Hepatocyte (in vitro differentiated cells): ENCODE data around the gene ZNF747. TPM values are rescaled to one million over a fixed set of nuclear protein-coding genes. Genes with fewer than 3 reads are reported as not detected.

ENCODE experiments used
- DNase-seq: peaks from one replicate; pipeline ENCODE4 v3.0.0-alpha.2; 2016; ENCODE audit warnings: low spot score
- H2AFZ ChIP-seq: fragments of 200-600 bp; sonication (generic); 2 replicates; pipeline ENCODE4 v1.6.0; 2016; ENCODE audit warnings: antibody characterized with exemption, mild to moderate bottlenecking
- H3K27ac ChIP-seq: fragments of 200-600 bp; sonication (generic); 2 replicates; pipeline ENCODE4 v1.5.1; 2016; ENCODE audit warnings: mild to moderate bottlenecking
- H3K27me3 ChIP-seq: fragments of 200-600 bp; sonication (generic); 2 replicates; pipeline ENCODE4 v1.6.1; 2016
- H3K36me3 ChIP-seq: fragments of 200-600 bp; sonication (generic); replicated peaks from 2 replicates; pipeline ENCODE4 v1.5.1; 2016; ENCODE audit warnings: low read depth; ENCODE audit not compliant: insufficient read depth
- H3K4me1 ChIP-seq: fragments of 200-600 bp; sonication (generic); 2 replicates; pipeline ENCODE4 v1.5.1; 2016; ENCODE audit warnings: mild to moderate bottlenecking, moderate library complexity; ENCODE audit not compliant: insufficient read depth
- H3K4me2 ChIP-seq: fragments of 200-600 bp; sonication (generic); 2 replicates; pipeline ENCODE4 v1.6.0; 2016
- H3K4me3 ChIP-seq: fragments of 200-600 bp; sonication (generic); 2 replicates; pipeline ENCODE4 v1.5.1; 2016; ENCODE audit warnings: mild to moderate bottlenecking
- H3K79me2 ChIP-seq: fragments of 200-600 bp; sonication (generic); 2 replicates; pipeline ENCODE4 v1.6.0; 2017; ENCODE audit warnings: mild to moderate bottlenecking
- H3K9me2 ChIP-seq: fragments of 200-600 bp; sonication (generic); replicated peaks from 2 replicates; pipeline ENCODE4 v1.6.0; 2017; ENCODE audit warnings: mild to moderate bottlenecking; ENCODE audit not compliant: insufficient read depth
- H3K9me3 ChIP-seq: fragments of 200-600 bp; sonication (generic); 2 replicates; pipeline ENCODE4 v1.5.1; 2016; ENCODE audit warnings: low read depth, mild to moderate bottlenecking
- H4K20me1 ChIP-seq: fragments of 200-600 bp; sonication (generic); 2 replicates; pipeline ENCODE4 v1.6.0; 2016; ENCODE audit warnings: mild to moderate bottlenecking; ENCODE audit not compliant: insufficient read depth, poor library complexity, severe bottlenecking
- EZH2 ChIP-seq: fragments of 200-600 bp; sonication (generic); IDR thresholded peaks from 2 replicates; pipeline ENCODE4 v1.6.1; 2016; ENCODE audit warnings: antibody characterized with exemption, mild to moderate bottlenecking, borderline replicate concordance
- EZH2phosphoT487 ChIP-seq: fragments of 200-600 bp; sonication (generic); IDR thresholded peaks from one replicate; pipeline ENCODE4 v1.6.1; 2018; ENCODE audit warnings: antibody characterized with exemption, mild to moderate bottlenecking, low read depth, moderate library complexity; ENCODE audit not compliant: unreplicated experiment, severe bottlenecking
- WGBS: methylation state at CpG from one replicate; pipeline ENCODE4 v1.1.6; 2016; ENCODE audit warnings: low lambda C conversion rate; ENCODE audit errors: missing lambda C conversion rate; 5-methylcytosine and 5-hydroxymethylcytosine counted together
- polyA plus RNA-seq: library from polyadenylated mRNA; unstranded; fragments of >200 nt; fragmentation: Nextera tagmentation; extraction: Ambion mirVana; gene quantifications from 2 replicates; pipeline ENCODE4 v1.2.1, GENCODE V29; 2016
- total RNA-seq: library from RNA; depleted of rRNA; stranded (reverse); fragments of >200 nt; gene quantifications from 2 replicates; pipeline ENCODE4 v1.2.3, GENCODE V29; 2014
- TF ChIP-seq, protein P1 (sequence below): fragments of 200-600 bp; sonication (generic); IDR thresholded peaks from 2 replicates; pipeline ENCODE4 v1.5.1; 2016; ENCODE audit warnings: antibody characterized with exemption, mild to moderate bottlenecking; ENCODE audit not compliant: poor library complexity

Gene ZNF747
- total and polyA plus RNA-seq, 2 experiments from 2014 or later, result 9.9 to 11.1 TPM

GRCh38 chr16:30491744-30492308 is 42.8 kb downstream of the ZNF747 start:
- peak; percentile 39 for DNase-seq
- Histone ChIP-seq H4K20me1 (no peaks in the 10 kb centered on the region), H3K27ac (no peak overlapping the region), H3K79me2 (no peaks in the 10 kb centered on the region), H3K4me1 (no peaks in the 10 kb centered on the region), H3K9me3 (no peaks in the 10 kb centered on the region), H3K36me3 (no peaks in the 10 kb centered on the region), H2AFZ (no peak overlapping the region), H3K4me2 (no peak overlapping the region), H3K9me2 (no peaks in the 10 kb centered on the region), H3K27me3 (no peaks in the 10 kb centered on the region), H3K4me3 (no peak overlapping the region)
- TF ChIP-seq EZH2 (no peak), EZH2phosphoT487 (no peak)
- TF ChIP-seq, protein P1, sequence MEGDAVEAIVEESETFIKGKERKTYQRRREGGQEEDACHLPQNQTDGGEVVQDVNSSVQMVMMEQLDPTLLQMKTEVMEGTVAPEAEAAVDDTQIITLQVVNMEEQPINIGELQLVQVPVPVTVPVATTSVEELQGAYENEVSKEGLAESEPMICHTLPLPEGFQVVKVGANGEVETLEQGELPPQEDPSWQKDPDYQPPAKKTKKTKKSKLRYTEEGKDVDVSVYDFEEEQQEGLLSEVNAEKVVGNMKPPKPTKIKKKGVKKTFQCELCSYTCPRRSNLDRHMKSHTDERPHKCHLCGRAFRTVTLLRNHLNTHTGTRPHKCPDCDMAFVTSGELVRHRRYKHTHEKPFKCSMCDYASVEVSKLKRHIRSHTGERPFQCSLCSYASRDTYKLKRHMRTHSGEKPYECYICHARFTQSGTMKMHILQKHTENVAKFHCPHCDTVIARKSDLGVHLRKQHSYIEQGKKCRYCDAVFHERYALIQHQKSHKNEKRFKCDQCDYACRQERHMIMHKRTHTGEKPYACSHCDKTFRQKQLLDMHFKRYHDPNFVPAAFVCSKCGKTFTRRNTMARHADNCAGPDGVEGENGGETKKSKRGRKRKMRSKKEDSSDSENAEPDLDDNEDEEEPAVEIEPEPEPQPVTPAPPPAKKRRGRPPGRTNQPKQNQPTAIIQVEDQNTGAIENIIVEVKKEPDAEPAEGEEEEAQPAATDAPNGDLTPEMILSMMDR, result no peak
- 72% methylated on average over 6 of the region's 6 CpGs for WGBS

DNA sequence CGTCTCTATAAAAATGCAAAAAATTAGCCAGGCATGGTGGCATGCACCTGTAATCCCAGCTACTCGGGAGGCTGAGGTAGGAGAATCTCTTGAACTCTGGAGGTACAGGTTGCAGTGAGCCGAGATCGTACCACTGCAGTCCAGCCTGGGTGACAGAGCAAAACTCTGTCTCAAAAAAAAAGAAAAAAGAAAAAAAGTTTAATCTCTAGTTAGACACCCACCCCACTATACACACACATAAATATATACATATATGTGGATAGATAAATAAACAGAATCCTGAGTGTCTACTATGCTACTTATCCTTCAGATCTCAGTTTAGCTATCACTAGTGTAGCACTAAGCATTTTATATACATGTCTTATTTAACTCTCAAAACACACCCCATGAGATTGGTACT is 43.4 kb downstream of the ZNF747 start:
- no peak for DNase-seq
- no peaks in the 10 kb centered on the region for H3K36me3 ChIP-seq
- 98% methylated on average over 4 of the region's 4 CpGs for WGBS
- H3K27me3 ChIP-seq, result no peaks in the 10 kb centered on the region
- no peaks in the 10 kb centered on the region for H3K79me2 ChIP-seq
- H3K27ac ChIP-seq, result no peak overlapping the region
- H4K20me1 ChIP-seq, result no peaks in the 10 kb centered on the region
- TF ChIP-seq, protein P1, result no peak
- TF ChIP-seq EZH2phosphoT487 (no peak), EZH2 (no peak)
- H3K4me3 ChIP-seq, result no peak overlapping the region
- H2AFZ ChIP-seq, result no peak overlapping the region
- H3K4me2 ChIP-seq, result no peak overlapping the region
- H3K4me1 ChIP-seq, result no peaks in the 10 kb centered on the region
- H3K9me2 ChIP-seq, result no peaks in the 10 kb centered on the region
- no peaks in the 10 kb centered on the region for H3K9me3 ChIP-seq

DNA sequence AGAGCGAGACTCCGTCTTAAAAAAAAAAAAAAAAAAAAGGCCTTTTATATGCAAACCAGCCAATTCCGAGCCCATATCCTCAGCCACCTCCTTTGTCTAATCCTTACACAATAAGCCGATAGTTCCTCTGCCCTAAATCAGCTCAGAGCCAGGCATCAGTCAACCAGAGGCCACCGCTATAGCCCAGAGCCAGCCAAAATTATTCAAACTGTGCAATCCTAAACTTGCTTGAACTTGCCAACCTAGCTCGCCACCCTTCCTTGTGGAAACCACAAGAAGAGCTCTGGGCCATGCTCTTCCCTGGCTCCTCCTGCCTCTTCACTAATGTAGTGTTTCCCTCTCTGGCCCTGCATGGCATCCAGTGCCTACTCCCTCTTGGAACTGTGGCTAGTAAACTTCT is 44.4 kb downstream of the ZNF747 start:
- TF ChIP-seq, protein P1, result no peak
- TF ChIP-seq EZH2, result no peak
- no peak for TF ChIP-seq EZH2phosphoT487
- H2AFZ ChIP-seq, result no peak overlapping the region
- no peak overlapping the region for H3K4me2 ChIP-seq
- H3K4me1 ChIP-seq, result no peaks in the 10 kb centered on the region
- H3K4me3 ChIP-seq, result no peak overlapping the region
- H4K20me1 ChIP-seq, result no peaks in the 10 kb centered on the region
- no peak for DNase-seq
- no peaks in the 10 kb centered on the region for H3K36me3 ChIP-seq
- no peaks in the 10 kb centered on the region for H3K9me2 ChIP-seq
- no peaks in the 10 kb centered on the region for H3K27me3 ChIP-seq
- no peaks in the 10 kb centered on the region for H3K79me2 ChIP-seq
- H3K27ac ChIP-seq, result no peak overlapping the region
- H3K9me3 ChIP-seq, result no peaks in the 10 kb centered on the region
- whole genome bisulfite sequencing, result 82% methylated on average over 5 of the region's 6 CpGs
